Left renal pelvis (tissue), 4 donors: ENCODE data around the gene GLYR1. TPM values are rescaled to one million over a fixed set of nuclear protein-coding genes. Genes with fewer than 3 reads are reported as not detected.

Source experiments
- DNase-seq, 4 donors: peaks; one replicate each; pipeline ENCODE4 v3.0.0-alpha.2; 2013; ENCODE audit warnings: low read depth in 4 of 4, low spot score in 3 of 4
- polyA plus RNA-seq, 4 donors: library from polyadenylated mRNA; unstranded; fragments of 120-200 nt; gene quantifications; one replicate each; pipeline ENCODE4 v1.2.1, GENCODE V29; 2013; ENCODE audit not compliant: insufficient read length in 4 of 4

GLYR1 gene
- polyA plus RNA-seq, 4 donors: 70.6 to 150 (median 140) TPM

DNA sequence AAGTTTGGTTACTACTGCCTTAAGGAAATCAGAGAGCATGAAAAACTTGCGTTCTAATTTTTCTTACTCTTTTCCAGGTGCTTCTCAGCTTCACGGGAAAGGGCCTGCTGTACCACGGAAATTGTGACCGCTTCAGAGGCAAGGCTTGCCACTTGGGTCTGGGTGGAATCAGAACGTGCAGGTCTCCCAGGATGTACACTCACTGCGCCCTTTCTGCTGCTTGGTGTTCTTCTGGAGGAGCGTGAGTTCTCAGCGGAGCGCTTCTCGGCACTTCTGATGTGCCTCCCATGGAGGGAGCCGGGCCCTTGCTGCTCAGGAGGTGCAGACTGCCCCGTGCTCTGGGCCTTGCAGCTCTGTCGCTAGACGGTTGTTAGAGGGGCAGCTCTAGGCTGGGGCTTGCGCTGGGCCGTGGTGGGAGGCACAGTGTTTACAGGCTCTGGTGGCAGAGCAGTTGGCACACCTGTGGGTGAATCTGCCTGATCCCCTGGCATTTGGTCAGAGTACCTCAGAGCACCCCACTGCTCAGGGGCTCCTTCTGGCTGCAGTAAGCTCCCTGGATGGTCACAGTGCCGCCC is 33.0 kb upstream of the GLYR1 start:
- no peak for DNase-seq

DNA sequence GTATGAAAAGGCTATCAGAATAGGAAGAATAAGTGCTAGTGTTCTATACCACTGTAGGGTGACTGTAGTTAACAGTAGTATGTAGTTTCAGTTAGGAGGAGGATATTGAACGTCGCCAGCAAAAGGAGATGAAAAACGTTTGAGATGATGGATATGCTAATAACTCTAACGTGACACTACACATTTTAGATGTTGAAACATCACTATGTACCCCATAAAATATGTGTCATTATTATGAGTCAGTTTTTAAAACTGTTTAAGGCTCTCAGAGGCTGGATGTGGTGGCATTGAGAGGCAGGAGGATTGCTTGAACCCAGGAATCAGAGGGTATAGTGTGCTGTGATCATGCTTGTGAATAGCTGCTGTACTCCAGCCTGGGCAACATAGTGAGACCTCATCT is 32.0 kb upstream of the GLYR1 start:
- no peak for DNase-seq

DNA sequence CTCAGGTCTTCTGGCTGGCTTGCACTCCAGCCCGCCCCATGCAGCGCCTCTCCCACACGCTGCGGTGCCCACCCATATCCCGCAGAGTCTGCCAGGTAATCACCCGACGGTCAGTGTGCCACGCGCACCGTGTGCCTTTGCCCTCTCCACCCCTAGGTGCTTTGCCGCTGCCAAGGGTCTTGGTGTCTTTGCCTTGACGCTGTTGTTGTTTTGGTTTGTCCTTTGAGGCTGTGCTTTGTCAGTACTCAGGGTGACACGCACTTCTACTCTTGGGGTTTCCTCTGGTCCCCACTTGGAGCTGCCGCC is 30.2 kb upstream of the GLYR1 start:
- no peak for DNase-seq

DNA sequence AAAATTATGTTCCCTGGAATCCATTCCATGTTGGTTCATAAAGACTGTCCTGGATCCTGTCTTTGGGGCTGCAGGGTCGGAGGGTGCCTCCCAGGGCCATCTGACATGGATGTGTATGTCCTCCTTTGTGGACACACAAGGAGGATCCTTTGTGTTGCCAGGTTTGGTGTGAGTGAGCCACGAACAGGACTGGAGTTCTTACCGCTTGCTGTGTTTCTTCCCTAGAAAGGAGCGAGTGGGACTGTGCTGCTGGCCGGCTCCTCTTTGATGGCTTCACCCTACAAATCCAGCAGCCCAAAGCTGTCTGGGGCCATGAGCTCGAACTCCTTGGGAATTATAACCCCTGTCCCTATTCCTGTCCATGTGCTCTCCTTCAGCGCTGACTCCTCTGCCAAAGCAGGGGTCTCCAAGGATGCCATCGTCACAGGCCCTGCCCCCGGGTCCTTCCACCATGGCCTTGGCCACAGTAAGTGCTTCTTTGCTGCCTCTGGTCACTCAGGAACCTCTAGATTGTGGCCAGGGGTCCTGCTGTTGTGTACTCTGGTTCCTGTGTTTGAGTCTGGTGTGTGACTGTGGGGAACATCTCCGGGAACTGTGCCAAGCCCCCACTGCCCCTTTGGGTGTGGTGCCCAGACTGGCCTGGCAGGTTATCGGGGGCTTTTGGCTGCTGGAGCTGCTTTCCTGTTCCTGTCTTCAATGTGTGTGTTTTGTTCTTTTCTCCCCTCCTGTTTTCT is 29.7 kb upstream of the GLYR1 start:
- no peak for DNase-seq

DNA sequence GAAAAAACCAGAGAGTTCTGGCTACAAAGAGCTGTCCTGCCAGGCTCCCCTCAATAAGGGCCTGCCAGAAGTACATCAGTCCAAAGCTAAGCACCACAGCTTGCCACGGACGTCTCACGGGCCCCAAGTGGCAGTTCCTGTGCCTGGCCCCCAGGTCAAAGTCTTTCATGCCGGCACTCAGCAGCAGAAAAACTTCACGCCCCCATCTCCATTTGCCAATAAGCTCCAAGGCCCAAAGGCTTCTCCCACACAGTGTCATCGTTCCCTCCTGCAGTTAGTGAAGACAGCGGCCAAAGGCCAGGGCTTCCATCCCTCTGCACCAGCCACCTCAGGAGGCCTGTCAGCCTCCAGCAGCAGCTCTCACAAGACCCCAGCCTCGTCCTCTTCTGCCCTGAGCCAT is 27.6 kb upstream of the GLYR1 start:
- no peak for DNase-seq

DNA sequence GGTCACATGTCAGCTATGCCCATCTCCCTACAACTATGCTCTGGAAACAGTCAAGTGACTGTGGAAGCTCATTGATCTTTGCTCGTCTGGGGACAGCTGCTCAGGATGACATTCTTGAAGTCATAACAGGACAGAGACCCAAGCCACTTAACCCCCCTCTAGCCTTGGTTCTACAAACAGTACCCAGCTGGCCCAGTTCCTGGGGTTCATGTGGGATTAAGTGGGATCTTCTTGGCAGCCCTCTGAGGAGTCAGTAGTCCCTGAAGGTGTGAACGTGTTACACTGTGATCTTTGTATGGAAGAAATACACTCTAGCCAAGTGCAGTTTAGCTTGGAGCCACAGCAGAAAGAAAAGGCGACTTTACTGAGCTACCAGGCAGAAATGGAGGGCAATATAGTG is 26.0 kb upstream of the GLYR1 start:
- no peak for DNase-seq

DNA sequence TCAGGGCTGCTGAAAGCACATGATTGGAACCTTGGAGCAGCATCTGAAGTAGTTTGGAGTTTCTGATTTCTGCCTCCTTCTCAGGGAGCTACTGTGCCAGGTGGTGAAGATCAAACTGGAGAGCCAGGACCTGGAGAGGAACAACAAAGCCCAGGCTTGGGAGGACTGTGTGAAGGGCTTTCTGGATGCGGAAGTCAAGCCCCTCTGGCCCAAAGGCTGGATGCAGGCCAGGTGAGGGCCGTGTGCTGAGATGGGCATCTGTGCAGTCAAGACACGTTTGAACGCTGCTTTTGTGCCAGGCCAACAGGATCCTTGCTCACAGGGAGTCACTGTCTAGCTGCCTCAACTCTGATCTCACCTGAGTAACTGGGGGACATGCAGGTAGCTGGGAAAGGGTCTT is 24.0 kb upstream of the GLYR1 start:
- DNase-seq: no peak

DNA sequence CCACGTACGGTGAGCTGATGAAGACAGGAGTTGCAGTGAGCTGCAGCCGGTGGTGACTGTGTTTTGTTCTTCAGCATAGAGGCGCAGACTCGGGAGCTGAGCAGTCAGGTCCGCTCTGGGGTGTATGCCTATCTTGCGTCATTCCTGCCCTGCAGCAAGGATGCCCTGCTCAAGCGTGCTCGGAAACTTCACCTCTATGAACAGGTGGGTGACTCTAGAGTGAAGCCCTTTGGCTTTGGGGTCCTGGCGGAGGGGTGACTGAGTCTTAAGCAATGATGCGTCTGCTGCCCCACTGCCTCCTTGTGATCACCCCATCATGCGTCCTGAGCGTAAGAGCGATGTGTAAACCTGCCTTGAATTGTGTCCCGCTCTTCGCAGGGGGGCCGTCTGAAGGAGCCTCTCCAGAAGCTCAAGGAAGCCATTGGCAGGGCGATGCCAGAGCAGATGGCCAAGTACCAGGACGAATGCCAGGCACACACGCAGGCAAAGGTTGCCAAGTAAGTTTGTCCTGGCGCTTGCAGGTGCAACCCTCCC is 23.1 kb upstream of the GLYR1 start:
- DNase-seq: no peak

DNA sequence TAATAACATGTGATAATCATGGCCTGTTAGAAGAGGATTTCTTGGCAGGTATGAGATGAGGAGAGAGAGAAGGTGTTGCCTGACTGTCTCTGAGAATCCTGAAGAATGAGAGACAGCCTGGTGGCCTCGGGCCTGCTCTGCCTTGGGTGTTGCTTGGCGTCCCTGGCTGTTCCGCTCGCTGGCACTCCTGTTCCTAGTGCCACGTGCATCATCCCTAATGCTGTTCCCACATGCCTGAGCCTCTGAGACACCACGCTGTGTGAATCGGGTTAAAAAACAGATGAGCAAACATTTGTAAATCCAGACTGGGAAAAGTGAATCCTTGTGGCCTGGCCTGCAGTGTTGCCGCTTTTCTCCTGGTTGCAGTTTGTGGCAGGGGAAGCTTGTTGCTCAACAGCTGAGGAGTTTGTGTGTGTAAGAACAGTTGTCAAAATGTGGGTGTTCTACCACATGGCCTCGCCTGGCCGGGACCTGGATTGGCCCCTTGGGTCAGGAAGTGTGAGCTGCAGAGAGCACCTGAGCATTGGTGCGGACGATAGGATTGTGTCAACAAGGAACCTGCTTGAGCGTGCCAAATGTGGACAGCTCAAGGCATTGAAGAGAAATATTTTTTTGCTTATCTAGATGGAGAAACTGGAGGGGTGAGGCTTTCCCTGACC is 22.2 kb upstream of the GLYR1 start:
- no peak for DNase-seq

DNA sequence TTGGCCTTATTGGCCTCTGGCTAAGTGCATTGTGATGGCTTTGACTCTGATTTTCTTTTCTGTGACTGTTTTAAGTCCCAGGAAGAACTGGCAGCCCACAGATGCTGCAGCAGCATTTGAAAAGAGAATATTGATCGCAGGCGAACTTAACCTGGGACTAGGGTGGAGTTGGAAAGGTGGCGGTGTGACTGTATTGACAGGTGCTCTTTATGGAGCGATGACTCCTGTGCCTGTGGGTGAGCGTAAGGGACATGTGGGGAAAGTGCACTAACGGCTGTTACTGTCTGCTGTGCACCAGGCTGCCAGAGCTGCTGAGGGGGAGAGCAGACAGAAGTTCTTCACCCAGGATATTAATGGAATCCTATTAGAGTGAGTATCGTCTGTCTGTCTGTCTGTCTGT is 21.4 kb upstream of the GLYR1 start:
- no peak for DNase-seq

DNA sequence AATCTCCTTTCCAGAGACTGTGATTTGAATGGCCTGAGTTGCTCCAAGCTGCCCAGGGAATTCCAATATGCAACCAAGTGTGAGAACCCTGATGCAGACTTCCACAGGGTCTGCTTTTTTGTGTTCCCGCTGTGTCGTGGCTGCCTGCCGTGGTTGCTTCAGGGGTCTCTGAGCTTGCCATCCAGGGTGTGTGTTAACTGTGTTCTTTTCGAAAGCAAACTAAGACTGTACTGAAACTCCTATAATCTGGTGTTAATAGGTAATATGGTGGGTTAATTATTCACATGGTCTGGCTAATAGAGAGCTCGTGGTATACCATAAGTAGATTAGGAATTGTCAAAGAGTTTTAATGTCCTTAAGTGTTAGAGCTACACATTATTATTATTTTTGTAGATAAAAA is 20.9 kb upstream of the GLYR1 start:
- peak in 2 of 4 donors; percentile 25 to 42 for DNase-seq

DNA sequence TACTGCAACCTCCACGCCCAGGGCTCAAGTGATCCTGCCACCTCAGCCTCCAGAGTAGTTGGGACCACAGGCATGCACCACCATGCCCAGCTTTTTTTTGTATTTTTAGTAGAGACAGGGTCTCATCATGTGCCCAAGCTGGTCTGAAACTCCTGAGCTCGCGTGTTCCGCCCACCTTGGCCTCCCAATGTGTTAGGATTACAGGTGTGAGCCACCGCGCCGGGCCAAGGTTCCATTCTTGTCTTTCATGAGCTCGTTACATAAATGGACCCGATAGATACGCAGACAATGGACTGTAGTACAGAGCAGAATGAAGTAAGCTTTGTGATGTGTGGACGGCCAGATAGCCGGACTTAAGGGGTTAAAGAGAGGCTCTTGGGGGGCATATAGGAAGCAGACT is 19.5 kb upstream of the GLYR1 start:
- DNase-seq: no peak

DNA sequence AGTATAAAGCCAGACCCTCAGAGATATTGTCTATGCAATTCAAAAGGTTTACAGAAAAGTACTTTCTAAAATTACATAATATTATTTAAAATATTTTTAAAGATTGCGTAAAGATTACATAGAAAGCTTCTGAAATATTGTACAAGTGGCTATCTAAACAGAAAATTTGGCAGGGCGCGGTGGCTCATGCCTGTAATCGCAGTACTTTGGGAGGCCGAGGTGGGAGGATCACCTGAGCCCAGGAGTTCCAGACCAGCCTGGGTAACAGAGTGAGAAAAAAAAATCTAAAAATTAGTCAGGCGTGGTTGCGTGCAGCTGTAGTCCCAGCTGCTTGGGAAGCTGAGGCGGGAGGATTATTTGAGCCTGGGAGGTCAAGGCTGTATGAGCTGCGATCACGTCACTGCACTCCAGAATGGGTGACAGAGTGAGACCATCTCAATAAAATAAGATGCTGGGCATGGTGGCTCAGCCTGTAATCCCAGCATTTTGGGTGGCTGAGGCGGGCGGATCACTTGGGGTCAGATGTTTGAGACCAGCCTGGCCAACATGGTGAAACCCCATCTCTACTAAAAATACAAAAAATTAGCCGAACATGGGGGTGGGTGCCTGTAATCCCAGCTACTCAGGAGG is 18.3 kb upstream of the GLYR1 start:
- no peak for DNase-seq

DNA sequence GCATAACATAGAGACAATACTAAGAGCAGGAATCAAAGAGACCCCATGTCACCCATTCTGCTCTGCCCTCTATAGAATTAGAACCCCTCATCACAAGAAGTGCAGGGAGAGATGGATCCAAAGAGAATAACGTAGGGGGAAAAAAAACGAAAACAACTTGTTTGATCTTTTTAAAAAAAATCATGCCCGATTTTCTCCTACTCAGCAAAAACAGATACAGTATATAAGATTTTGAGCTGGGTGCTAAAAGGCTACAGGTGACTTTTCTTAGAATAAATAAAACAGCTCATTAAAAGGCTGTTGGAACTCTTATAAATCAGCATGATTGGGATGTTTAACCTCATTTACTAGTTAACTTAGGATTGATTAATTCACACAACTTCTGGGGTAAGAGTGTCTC is 17.6 kb upstream of the GLYR1 start:
- DNase-seq: no peak

DNA sequence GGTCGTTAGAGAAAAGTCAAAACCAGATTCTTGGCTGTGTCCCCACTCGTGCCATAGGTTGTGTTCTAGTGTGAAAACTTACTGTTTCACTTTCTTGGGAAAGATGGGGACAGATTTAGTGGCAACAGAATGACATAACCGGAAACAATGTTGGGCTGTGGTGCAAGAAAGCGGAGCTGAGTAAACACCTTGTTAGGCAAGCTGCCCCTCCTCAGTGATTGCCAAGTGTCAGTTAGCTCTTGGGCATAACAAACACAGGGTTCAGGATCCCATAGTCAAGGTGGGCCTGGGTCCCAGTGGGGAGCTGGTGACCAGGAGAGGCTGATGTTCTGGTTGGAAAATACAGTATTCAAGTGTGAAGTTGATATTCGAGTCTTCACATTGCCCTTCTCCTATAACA is 15.6 kb upstream of the GLYR1 start:
- DNase-seq: no peak

DNA sequence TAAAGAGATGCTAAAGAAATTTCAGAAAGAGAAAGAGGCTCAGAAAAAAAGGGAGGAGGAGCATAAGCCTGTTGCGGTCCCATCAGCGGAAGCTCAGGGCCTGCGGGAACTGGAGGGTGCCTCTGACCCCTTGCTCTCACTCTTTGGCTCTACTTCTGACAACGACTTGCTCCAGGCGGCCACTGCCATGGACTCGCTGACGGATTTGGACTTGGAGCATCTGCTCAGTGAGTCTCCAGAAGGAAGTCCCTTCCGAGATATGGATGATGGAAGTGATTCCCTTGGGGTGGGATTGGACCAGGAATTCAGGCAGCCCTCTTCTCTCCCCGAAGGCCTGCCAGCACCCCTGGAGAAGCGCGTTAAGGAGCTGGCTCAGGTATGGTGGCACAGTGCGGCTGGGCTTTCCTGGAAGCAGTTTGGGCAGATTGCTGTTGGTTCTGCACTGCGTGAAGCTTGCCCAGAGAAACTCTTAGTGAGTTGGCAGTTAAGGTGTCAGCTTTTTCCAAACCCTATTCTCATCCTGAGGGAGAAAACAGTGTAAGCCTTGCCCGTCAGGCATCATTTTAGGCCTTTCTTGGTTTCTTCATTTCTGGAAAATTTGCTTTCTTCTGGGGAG is 13.7 kb upstream of the GLYR1 start:
- no peak for DNase-seq

DNA sequence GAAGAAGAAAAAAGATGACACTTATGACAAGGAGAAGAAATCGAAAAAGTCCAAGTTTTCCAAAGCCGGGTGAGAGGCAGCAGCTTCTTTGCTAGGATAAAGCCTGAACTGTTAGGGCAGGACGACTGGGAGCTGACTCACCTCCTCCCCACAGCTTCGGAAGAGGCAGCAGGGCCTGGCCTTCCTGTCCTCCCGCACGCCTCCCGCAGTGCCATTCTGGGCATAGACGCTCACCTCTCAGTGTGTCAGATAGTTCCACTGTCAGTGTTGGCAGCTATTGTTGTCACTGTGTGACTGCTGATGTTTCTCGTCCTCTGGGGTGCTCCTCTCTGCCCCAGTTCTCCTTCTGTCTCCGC is 12.8 kb upstream of the GLYR1 start:
- DNase-seq: no peak

DNA sequence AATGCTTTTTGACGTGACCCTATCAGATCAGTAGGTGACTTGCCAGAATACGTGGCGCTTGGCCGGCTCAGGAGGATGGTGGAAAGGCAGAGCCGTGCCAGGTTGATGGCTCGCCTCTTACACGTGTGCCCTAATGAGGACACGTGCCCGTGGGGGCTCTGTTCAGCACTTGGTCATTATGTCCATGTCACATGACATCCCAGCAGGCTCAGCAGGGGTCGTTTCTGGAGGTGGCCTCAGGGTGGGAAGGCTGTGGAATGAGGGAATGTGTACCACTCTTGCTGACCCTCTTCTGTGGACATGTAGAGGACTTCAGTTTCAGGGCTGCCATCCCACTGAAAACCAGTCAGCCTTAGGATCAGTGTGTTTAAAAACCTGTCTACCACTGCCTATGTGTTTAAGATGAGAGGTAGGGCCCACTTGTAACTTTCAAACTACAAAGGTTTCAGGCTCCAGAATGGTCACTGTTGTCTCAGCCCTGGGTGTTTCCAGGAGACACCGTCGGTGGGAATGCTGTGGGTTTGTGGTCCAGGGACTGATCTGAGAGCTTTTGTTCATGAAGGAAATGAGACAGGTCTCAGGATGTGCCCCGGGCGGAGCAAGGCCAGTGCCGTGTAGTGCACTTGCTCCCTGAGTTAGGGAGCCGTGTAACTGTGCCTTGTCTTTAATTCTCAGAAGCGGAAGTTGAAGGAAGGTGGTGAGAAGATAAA is 12.3 kb upstream of the GLYR1 start:
- no peak for DNase-seq

DNA sequence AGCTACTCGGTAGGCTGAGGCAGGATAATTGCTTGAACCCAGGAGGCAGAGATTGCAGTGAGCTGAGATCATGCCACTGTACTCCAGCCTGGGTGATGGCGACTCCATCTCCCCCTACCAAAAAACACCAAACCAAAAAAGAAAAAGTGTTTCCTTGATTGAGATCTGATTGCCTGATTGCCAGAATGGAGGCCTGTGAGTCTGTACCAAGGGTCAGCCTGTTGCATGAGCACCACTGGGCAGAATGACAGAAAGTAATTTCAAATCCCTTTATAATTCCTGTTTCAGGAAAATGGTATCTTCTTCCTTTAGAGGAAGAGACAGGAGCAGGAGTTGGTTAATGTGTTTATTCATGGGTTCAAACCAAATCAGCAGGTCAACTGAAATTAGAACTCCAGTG is 8.7 kb upstream of the GLYR1 start:
- no peak for DNase-seq

DNA sequence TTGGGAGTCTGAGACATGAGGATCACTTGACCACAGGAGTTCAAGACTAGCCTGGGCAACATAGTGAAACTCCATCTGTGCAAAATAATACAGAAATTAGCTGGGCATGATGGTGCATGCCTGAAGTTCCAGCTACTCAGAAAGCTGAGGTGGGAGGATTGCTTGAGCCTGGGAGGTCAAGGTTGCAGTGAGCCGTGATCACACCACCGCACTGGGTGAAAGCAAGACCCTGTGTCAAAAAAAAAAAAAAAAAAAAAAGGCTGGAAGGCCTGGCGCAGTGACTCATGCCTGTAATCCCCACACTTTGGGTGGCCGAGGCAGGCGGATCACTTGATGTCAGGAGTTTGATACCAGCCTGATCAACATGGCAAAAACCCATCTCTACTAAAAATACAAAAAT is 8.3 kb upstream of the GLYR1 start:
- no peak for DNase-seq
